ENCODE measurements around the gene FSIP1.
A peak's percentile ranks its signal among the peaks of the same experiment; 100 is the strongest.

FSIP1 gene

GRCh38 chr15:39752991-39753390 is 29.6 kb downstream of the FSIP1 start:
- Histone ChIP-seq H2AK5ac (ENCODE audit: low read length) (no peak overlapping the region), H2AFZ (ENCODE audit: insufficient read depth, low read length, poor library complexity) (no peak overlapping the region), H3K9me3 (ENCODE audit: insufficient read depth, low read depth, low read length) (no peaks in the 10 kb centered on the region), H2BK12ac (ENCODE audit: low read length) (no peak overlapping the region), H4K91ac (ENCODE audit: low read depth, low read length) (no peak overlapping the region), H2BK120ac (ENCODE audit: insufficient read depth, low read length, poor library complexity) (no peak overlapping the region), H3K4ac (ENCODE audit: low read depth, low read length) (no peak overlapping the region), H3K4me1 (ENCODE audit: control insufficient read depth in 1 of 2, insufficient read depth in 2 of 2, low read length in 2 of 2) (no peaks in the 10 kb centered on the region), H3K27me3 (ENCODE audit: insufficient read depth, low read length) (no peaks in the 10 kb centered on the region), H3K4me2 (ENCODE audit: low read length) (no peak overlapping the region), H4K8ac (ENCODE audit: low read depth, low read length) (no peak overlapping the region), H3K23ac (ENCODE audit: low read length) (no peak overlapping the region), H4K12ac (ENCODE audit: low read depth, low read length) (no peak overlapping the region), H2BK5ac (ENCODE audit: low read depth, low read length, poor library complexity) (no peak overlapping the region), H3K27ac (ENCODE audit: low read depth, low read length) (no peak overlapping the region), H3K9ac (ENCODE audit: low read length) (no peak overlapping the region), H3K36me3 (ENCODE audit: control insufficient read depth in 1 of 2, insufficient read depth in 2 of 2, low read length in 2 of 2) (no peaks in the 10 kb centered on the region), H3K79me1 (ENCODE audit: low read length) (no peaks in the 10 kb centered on the region), H3K79me2 (ENCODE audit: control insufficient read depth, insufficient read depth, low read length, poor library complexity) (no peaks in the 10 kb centered on the region), H3K14ac (ENCODE audit: low read length) (no peak overlapping the region), H3K4me3 (ENCODE audit: low read depth, low read length) (no peak overlapping the region), H3K18ac (ENCODE audit: low read length) (no peak overlapping the region)
- DNase-seq = no peak
- 100% methylated on average over 1 of the region's 1 CpG for WGBS (ENCODE audit: extremely low coverage, insufficient coverage, insufficient read length)

DNA sequence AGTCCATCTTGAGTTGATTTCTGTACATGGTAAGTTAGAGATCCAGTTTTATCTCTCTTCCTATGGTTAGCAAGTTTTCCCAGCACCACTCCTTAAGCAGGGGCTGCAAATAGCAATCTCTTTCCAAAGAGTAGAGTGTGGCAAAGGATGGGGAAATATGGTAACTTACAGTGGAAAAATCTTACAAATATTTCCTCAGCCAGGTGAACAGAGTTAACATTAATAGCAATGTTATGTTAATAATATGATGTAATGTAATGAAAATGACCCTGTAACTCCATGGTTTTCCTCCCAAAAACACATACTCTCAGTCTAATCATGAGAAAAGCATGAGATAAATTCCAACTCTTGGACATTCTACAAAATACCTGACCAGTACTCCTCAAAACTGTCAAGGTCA is 30.4 kb downstream of the FSIP1 start:
- no peak overlapping the region for H4K91ac ChIP-seq (ENCODE audit: low read depth, low read length)
- H2BK12ac ChIP-seq (ENCODE audit: low read length) = no peak overlapping the region
- H3K27me3 ChIP-seq (ENCODE audit: insufficient read depth, low read length) = no peaks in the 10 kb centered on the region
- H3K23ac ChIP-seq (ENCODE audit: low read length) = no peak overlapping the region
- no peaks in the 10 kb centered on the region for H3K79me1 ChIP-seq (ENCODE audit: low read length)
- no peak overlapping the region for H3K4me2 ChIP-seq (ENCODE audit: low read length)
- H3K36me3 ChIP-seq (ENCODE audit: control insufficient read depth in 1 of 2, insufficient read depth in 2 of 2, low read length in 2 of 2) = no peaks in the 10 kb centered on the region
- H3K4me3 ChIP-seq (ENCODE audit: low read depth, low read length) = no peak overlapping the region
- H3K79me2 ChIP-seq (ENCODE audit: control insufficient read depth, insufficient read depth, low read length, poor library complexity) = no peaks in the 10 kb centered on the region
- no peaks in the 10 kb centered on the region for H3K4me1 ChIP-seq (ENCODE audit: control insufficient read depth in 1 of 2, insufficient read depth in 2 of 2, low read length in 2 of 2)
- no peak overlapping the region for H2AK5ac ChIP-seq (ENCODE audit: low read length)
- no peak overlapping the region for H4K8ac ChIP-seq (ENCODE audit: low read depth, low read length)
- H3K18ac ChIP-seq (ENCODE audit: low read length) = no peak overlapping the region
- no peak overlapping the region for H3K9ac ChIP-seq (ENCODE audit: low read length)
- H4K12ac ChIP-seq (ENCODE audit: low read depth, low read length) = no peak overlapping the region
- H2BK5ac ChIP-seq (ENCODE audit: low read depth, low read length, poor library complexity) = no peak overlapping the region
- no peaks in the 10 kb centered on the region for H3K9me3 ChIP-seq (ENCODE audit: insufficient read depth, low read depth, low read length)
- no peak for DNase-seq
- H3K14ac ChIP-seq (ENCODE audit: low read length) = no peak overlapping the region
- no peak overlapping the region for H2BK120ac ChIP-seq (ENCODE audit: insufficient read depth, low read length, poor library complexity)
- H3K27ac ChIP-seq (ENCODE audit: low read depth, low read length) = no peak overlapping the region
- no peak overlapping the region for H2AFZ ChIP-seq (ENCODE audit: insufficient read depth, low read length, poor library complexity)
- H3K4ac ChIP-seq (ENCODE audit: low read depth, low read length) = no peak overlapping the region

DNA sequence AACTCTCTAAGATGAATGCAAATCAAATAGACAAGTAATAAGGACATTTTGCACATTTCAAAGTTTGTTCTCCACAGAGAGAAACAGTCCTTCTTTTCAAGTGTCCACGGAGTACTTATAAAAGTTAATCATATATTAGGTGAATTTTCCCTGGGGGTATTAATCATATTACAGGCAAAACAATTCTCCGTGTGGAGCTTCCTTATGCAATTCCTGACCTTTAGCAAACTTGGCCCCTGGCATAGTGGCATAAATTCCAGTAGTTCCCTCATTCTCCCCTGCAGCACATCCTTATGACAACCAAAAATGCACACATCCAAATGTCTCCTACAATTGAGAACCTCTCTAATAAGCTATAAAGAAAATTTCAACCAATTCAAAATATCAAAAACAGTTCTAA is 34.4 kb downstream of the FSIP1 start:
- Histone ChIP-seq H3K14ac (ENCODE audit: low read length) (no peak overlapping the region), H3K4me3 (ENCODE audit: low read depth, low read length) (no peak overlapping the region), H3K27ac (ENCODE audit: low read depth, low read length) (no peak overlapping the region), H2AFZ (ENCODE audit: insufficient read depth, low read length, poor library complexity) (no peak overlapping the region), H3K79me1 (ENCODE audit: low read length) (no peaks in the 10 kb centered on the region), H3K23ac (ENCODE audit: low read length) (no peak overlapping the region), H2BK12ac (ENCODE audit: low read length) (no peak overlapping the region), H4K8ac (ENCODE audit: low read depth, low read length) (no peak overlapping the region), H3K9me3 (ENCODE audit: insufficient read depth, low read depth, low read length) (no peaks in the 10 kb centered on the region), H2BK5ac (ENCODE audit: low read depth, low read length, poor library complexity) (no peak overlapping the region), H3K79me2 (ENCODE audit: control insufficient read depth, insufficient read depth, low read length, poor library complexity) (no peaks in the 10 kb centered on the region), H3K4me1 (ENCODE audit: control insufficient read depth in 1 of 2, insufficient read depth in 2 of 2, low read length in 2 of 2) (no peaks in the 10 kb centered on the region), H3K18ac (ENCODE audit: low read length) (no peak overlapping the region), H4K12ac (ENCODE audit: low read depth, low read length) (no peak overlapping the region), H3K4ac (ENCODE audit: low read depth, low read length) (no peak overlapping the region), H3K9ac (ENCODE audit: low read length) (no peak overlapping the region), H3K4me2 (ENCODE audit: low read length) (no peak overlapping the region), H2BK120ac (ENCODE audit: insufficient read depth, low read length, poor library complexity) (no peak overlapping the region), H3K27me3 (ENCODE audit: insufficient read depth, low read length) (no peaks in the 10 kb centered on the region), H4K91ac (ENCODE audit: low read depth, low read length) (no peak overlapping the region), H2AK5ac (ENCODE audit: low read length) (no peak overlapping the region), H3K36me3 (ENCODE audit: control insufficient read depth in 1 of 2, insufficient read depth in 2 of 2, low read length in 2 of 2) (no peaks in the 10 kb centered on the region)
- WGBS (ENCODE audit: extremely low coverage, insufficient coverage, insufficient read length) = no CpG with 5 or more reads among the region's 2 CpGs
- peak in 1 of 2 donors; percentile 13 for DNase-seq

DNA sequence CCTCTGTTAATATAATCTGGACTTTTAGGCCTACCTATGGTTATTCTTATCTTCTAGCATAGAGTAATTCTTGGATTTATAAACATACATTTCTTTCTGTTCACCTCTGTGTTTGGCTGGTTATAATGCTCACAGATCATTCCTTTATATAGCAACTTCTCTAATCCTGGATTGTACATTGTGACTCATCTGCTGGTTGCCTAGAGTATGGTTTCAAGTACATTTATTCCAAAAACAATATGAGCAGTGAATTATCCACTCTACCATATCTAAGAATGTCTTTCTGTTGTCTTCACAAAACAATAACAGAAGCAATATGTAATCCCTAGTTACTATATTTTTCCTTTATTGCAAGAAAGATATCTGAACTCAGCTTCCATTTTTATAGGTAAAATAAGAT is 35.3 kb downstream of the FSIP1 start:
- Histone ChIP-seq H3K4me3 (ENCODE audit: low read depth, low read length) (no peak overlapping the region), H2BK5ac (ENCODE audit: low read depth, low read length, poor library complexity) (no peak overlapping the region), H2BK120ac (ENCODE audit: insufficient read depth, low read length, poor library complexity) (no peak overlapping the region), H4K12ac (ENCODE audit: low read depth, low read length) (no peak overlapping the region), H3K9me3 (ENCODE audit: insufficient read depth, low read depth, low read length) (no peaks in the 10 kb centered on the region), H4K91ac (ENCODE audit: low read depth, low read length) (no peak overlapping the region), H3K4me1 (ENCODE audit: control insufficient read depth in 1 of 2, insufficient read depth in 2 of 2, low read length in 2 of 2) (no peaks in the 10 kb centered on the region), H3K23ac (ENCODE audit: low read length) (no peak overlapping the region), H3K4ac (ENCODE audit: low read depth, low read length) (no peak overlapping the region), H2AFZ (ENCODE audit: insufficient read depth, low read length, poor library complexity) (no peak overlapping the region), H3K79me2 (ENCODE audit: control insufficient read depth, insufficient read depth, low read length, poor library complexity) (no peaks in the 10 kb centered on the region), H3K36me3 (ENCODE audit: control insufficient read depth in 1 of 2, insufficient read depth in 2 of 2, low read length in 2 of 2) (no peaks in the 10 kb centered on the region), H2BK12ac (ENCODE audit: low read length) (no peak overlapping the region), H3K79me1 (ENCODE audit: low read length) (no peaks in the 10 kb centered on the region), H3K9ac (ENCODE audit: low read length) (no peak overlapping the region), H2AK5ac (ENCODE audit: low read length) (no peak overlapping the region), H3K14ac (ENCODE audit: low read length) (no peak overlapping the region), H4K8ac (ENCODE audit: low read depth, low read length) (no peak overlapping the region), H3K4me2 (ENCODE audit: low read length) (no peak overlapping the region), H3K18ac (ENCODE audit: low read length) (no peak overlapping the region), H3K27me3 (ENCODE audit: insufficient read depth, low read length) (no peaks in the 10 kb centered on the region), H3K27ac (ENCODE audit: low read depth, low read length) (no peak overlapping the region)
- no peak for DNase-seq
